ENCODE results near the gene ADAT3.

DNA sequence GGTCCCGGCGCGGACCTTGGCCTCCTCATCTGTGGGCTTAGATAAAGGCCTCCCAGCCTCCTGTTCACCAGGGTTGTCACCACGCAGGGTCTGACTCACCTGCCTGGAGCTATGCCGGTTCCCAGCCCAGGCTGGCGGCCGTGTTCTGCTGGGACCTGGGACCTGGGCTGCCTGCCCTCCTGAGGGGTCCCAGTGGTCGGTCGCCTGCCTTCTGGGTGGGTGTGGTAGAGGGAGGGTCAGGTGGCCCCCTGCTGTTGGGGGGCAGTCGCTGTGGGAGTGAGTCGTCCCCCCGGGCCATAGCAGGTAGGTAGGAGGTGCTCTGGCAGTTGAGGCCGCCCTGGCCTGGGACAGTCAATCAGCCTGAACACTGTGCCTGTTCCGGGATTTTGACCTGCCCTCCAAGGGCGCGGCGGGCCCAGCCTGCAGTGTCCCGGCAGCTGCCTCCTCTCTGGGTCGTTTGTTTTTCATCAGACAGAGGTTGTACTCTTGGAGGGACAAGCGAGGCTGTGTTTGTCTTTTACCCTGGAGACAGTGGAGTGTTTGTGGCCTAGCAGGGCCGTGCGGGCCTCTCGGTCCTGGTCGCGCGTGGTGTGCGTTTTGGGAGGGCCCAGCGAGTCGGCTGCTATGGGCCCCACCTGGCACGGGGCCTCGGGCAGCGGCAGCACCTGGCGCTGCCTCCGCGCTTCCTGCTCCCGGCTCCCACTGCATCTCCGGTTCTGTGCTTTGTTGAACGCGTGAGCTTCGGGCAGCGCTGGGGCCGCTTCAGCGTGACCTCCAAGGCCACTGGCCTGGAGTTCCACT lies 2.6 kb downstream of the ADAT3 start:
- TF ChIP-seq, protein P1, sequence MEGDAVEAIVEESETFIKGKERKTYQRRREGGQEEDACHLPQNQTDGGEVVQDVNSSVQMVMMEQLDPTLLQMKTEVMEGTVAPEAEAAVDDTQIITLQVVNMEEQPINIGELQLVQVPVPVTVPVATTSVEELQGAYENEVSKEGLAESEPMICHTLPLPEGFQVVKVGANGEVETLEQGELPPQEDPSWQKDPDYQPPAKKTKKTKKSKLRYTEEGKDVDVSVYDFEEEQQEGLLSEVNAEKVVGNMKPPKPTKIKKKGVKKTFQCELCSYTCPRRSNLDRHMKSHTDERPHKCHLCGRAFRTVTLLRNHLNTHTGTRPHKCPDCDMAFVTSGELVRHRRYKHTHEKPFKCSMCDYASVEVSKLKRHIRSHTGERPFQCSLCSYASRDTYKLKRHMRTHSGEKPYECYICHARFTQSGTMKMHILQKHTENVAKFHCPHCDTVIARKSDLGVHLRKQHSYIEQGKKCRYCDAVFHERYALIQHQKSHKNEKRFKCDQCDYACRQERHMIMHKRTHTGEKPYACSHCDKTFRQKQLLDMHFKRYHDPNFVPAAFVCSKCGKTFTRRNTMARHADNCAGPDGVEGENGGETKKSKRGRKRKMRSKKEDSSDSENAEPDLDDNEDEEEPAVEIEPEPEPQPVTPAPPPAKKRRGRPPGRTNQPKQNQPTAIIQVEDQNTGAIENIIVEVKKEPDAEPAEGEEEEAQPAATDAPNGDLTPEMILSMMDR (IDR thresholded peaks at IDR 0.05; ENCODE audit: low read length), result no peak
- TF ChIP-seq EZH2phosphoT487 (IDR thresholded peaks at IDR 0.05; ENCODE audit: low read length) (no peak), EZH2 (optimal IDR thresholded peaks at IDR 0.05; ENCODE audit: low read depth, low read length) (no peak)
